HG03558 (cell line): ENCODE measurements around the gene TEAD2.

Experiments
- ATAC-seq: cut with Tn5 transposase; IDR thresholded peaks from one replicate; pipeline ENCODE4 v1.9.1; 2021; ENCODE audit warnings: moderate number of reproducible peaks; ENCODE audit not compliant: unreplicated experiment; ENCODE audit errors: extremely low read depth

TEAD2 gene

DNA sequence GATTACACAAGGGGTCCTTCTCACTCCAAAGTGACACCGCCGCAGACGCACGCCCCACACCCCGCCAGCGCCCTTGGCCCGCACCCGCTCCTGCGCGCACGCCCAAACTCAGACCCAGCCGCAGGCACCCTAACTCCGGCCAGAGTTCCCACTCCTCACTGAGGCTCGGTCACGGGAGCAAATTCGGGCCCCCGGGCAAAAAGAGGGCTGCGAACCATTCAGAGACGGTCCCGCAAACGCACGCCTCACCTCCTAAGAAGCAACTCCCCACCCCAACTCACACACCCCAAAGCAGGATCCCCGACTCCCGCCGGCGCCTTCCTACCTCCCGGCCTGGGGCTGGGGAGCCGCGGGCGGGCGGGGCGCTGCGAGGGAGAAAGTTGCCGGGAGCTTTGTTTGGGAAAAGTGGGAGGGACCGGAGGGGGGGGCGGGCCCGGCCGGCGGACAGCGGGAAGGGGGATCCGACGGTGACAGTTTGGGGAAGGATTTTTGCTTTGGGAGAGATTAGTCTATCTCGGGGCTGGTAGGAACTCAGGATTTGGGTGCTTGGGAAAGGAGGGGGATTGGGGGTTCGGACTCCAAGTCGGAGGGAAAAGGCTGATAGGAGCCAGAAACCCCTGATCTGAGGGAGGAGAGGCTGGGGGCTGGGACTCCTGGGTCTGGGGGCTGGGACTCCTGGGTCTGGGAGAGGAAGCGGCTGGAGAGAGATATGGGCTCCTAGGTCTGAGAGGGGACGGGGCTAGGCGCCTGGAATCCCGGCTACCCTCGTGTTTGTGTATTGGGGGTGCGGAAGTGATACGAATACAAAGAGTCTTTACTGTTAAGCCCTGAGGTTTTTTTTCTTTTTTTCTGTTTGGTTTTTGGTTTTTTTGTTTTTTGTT, at the start of gene TEAD2:
TEAD2 (minus strand) TSS at position 369 of the 881 bp plus-strand sequence. CDS start 2,341 bp downstream, outside the sequence.
- no peak for ATAC-seq

DNA sequence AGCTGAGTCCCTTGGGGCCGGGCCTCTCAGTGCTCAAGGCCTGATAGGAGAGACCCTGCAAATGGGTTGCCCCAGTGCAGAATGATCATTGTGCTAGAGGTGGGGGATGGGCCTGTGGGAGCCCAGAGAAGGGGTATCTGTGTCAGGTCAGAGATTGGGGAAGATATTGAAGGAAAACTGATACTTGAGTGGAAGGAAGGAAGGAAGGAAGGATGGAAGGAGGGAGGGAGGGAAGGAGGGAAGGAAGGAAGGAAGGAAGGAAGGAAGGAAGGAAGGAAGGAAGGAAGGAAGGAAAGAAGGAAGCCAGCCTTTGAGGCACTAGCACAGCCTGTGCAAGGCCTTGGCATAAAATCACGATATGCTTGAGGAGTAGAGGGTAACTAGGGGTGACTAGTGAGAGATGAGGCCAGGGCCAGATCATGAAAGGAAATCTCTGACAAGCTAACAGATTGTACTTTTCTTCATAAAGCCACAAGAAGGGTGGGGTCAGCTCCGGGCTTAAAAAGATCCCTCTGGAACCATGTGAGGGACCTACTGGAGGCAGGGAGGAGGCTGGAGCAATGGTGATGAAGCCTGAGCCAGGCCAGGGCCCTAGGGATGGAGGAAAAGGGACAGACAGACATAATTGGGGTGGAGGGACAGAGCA, 49.6 kb upstream of the TEAD2 start:
- ATAC-seq = no peak

DNA sequence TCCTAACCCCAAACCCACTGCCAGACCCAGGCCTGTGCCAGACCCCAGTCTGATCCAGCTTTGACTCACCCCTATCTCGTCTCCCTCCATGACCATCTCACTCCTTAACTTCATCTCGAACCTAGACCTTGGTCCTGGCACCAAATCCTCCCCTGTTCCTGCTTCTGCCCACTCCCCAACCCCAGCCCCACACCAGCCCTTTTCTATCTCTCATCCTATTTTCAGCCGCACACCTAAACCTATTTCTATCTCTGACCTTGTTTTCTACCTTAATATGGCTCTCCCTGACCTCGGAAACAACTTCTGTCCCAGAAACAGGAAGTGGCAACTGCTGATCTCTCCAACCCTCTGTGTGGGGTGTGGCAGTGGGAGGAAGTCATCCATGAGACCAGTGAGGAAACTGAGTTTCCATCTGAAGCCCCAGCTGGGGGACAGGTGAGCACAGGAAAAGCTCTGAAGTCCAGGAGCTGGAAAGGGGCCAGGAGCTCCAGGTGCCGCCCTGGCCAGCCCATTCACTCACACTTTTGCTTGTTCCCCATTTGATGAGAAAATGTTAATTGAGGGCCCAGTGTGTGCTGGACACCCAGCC, 47.3 kb upstream of the TEAD2 start:
- ATAC-seq = no peak

DNA sequence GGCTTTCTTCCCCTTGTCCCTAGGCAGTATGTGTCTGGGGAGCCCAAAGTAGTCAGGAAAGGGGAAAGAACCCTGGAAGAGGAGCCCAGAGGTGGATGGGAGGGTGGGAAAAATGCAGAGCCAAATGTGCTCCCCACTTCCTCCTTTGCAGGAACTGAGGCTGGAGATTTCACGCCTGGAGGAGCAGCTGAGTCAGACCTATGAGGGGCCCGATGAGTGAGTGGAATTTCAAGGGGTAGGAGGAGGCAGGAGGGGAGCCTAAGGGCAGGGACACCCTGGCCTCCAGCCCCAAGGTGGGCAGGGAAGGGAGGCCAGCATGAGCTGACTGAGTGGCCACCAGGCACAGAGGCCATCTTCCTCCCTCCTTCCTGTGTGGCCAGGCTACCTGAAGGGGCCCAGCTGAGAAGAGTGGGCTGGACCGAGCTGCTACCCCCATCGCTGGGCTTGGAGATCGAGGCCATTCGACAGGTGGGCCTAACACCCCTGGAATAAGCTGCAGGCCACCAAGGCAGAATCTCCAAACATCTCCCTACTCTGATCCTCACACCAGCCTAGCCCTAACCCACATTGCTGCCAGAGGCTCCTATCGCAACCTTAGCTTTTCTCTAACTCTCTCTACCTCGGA, 46.7 kb upstream of the TEAD2 start:
- no peak for ATAC-seq

DNA sequence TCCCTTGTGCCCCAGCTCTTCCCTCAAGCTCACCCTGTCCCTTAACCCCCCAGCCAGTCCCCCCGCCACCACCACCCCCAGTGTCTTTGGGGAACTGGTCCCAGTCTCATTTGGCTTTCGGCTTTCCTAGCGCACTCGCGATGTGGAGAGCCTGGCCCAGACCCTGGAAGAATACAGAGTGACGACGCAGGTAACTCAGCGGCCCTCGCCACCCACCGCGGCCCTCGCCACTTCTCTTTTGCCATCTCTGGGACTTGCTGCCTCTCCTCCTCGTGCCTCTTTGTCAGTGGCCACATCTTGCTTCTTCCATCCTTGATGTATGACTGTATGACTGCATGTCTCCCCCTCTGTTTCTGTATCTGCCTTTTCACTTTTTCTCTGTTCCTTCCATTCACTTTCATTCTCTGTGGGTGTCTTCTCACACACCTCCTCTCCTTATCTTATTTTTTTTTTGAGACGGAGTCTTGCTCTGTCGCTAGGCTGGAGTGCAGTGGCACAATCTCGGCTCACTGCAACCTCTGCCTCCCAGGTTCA, 45.3 kb upstream of the TEAD2 start:
- no peak for ATAC-seq

DNA sequence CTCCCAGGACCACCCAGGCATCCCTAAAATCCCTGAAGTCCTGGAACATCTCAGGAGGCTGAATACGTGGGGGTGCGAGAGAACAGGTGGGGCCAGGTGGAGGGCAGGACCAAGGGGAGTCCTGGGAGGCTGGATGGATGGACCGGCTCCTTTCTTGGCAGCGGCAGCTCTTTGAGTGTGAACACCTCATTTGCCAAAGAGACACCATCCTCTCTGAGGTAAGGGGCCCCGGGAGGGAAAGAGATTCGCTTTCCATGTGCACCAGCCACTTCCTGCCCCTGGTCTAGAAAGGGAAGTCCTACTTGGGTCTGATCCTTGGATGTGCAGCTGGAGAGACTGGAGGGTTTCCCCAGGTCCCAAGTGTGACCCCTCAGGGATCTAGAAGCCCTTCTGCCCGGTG, 44.9 kb upstream of the TEAD2 start:
- ATAC-seq = no peak

DNA sequence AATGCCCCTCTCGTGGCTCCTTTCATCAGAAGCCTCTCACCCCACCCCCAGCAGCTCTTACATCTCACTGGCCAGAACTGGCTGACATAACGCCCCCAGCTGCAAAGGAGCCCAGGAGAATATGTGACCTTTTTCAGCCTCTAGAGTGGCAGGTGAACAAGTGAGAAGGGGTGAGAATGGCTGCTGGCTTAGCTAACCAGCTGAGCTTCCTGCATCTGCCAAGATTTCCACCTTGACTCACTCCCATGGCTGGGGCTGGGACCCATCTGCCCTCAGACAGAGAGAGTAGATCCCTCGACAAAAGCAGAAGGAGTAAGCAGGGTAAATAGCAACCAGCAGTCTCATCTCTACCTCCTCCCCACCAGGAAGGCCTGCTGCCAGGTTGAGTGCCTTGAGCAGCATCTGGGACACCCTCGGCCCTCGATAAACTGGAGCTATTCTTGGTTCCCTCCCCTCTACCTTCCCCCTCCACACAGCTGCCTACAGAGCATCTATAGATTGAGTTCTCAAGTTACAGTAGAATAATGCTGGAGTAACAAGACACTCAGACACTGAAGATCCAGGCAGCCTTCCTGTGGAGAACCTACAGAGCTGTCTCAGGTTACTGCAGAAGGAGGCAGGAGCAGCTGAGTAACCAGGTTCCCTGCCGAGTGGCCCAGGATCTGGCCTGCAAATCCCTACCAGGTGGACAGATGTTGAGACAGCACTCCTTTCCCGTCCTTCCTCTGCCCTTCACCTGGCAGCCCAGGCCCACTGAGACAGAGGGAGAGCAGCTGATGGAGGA, 41.4 kb upstream of the TEAD2 start:
- no peak for ATAC-seq

DNA sequence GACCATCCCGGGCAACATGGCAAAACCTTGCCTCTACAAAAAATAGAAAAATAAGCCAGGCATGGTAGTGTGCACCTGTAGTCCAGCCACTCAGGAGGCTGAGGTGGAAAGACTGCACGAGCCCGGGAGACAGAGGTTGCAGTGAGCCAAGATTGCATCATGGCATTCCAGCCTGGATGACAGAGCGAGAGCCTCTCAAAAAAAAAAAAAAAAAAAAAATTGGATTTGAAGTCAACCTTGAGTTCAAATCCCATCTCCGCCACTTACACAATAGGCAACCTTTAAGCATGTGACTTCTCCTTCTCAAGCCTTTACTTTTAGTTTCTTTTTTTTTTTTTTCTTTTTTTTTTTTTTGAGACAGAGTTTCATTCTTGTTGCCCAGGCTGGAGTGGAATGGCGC, 37.8 kb upstream of the TEAD2 start:
- ATAC-seq = no peak

DNA sequence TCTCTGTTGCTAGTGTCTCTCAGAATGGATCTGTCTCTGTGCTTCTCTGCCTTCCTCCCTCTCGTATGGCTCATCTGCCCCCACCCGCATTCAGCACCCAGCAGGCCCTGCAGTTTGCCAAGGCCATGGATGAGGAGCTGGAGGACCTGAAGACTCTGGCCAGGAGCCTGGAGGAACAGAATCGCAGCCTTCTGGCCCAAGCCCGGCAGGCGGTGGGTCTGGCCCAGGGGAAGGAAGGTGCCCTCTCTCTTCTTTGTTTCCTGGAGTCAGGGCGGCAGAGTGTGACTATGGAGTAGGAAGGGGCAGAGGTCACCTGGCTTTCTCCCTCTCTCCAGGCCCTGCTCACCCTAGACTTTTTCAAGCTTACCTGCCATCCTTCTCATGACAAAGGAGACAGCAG, 36.7 kb upstream of the TEAD2 start:
- ATAC-seq = no peak

DNA sequence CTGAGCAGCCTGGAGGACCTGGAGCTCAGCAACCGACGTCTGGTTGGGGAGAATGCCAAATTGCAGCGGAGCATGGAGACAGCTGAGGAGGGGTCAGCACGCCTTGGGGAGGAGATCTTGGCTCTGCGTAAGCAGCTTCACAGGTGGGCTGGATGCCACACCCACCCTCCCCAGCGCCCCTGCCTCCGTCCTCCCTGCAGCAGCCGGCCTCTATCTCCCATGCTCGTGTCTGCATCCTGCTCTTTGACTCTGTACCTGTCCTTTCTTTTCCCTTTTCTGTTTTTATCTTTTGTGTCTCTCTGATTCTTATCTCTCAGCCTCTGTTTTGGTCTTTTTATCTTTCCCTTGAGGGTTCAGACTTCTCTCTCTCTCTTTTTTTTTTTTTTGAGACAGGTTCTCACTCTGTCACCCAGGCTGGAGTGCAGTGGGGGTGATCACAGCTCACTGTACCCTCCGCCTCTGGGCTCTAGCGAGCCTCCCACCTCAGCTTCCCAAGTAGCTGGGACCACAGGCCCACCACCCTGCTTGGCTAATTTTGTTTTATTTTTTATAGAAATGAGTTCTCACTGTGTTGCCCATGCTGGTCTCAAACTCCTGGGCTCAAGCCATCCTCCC, 35.9 kb upstream of the TEAD2 start:
- no peak for ATAC-seq

DNA sequence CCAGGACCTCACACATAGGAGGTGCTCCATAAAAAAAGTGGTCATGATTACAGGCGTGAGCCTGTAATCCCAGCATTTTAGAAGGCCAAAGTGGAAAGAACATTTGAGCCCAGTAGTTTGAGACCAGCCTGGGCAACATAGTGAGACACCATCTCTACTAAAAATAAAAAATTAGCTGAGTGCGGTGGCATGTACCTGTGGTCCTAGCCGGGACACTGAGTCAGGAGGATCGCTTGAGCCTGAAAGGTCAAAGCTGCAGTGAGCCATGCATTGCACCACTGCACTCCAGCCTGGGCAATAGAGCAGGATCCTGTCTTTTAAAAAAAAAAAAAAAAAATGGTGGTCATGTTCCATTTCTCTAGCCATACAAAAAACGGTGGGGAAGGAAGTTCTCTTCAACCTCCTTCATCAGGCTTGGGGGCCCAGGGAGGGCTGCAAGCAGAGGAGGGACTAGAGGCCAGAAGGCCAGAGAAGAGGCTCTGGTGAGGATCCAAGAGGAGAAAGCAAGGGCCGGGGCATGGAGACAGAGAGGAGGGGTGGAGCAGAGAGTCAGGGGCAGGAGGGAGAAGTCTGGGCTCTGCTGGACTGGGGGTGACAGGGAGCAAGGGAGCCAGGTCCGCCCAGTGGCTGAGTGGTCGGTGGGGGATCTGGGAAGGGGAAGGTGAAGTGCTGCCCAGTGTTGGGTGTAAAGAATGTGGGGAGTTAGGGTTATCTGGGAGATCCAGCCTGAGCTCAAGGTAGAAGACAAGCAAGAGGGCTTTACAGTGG, 34.7 kb upstream of the TEAD2 start:
- no peak for ATAC-seq

DNA sequence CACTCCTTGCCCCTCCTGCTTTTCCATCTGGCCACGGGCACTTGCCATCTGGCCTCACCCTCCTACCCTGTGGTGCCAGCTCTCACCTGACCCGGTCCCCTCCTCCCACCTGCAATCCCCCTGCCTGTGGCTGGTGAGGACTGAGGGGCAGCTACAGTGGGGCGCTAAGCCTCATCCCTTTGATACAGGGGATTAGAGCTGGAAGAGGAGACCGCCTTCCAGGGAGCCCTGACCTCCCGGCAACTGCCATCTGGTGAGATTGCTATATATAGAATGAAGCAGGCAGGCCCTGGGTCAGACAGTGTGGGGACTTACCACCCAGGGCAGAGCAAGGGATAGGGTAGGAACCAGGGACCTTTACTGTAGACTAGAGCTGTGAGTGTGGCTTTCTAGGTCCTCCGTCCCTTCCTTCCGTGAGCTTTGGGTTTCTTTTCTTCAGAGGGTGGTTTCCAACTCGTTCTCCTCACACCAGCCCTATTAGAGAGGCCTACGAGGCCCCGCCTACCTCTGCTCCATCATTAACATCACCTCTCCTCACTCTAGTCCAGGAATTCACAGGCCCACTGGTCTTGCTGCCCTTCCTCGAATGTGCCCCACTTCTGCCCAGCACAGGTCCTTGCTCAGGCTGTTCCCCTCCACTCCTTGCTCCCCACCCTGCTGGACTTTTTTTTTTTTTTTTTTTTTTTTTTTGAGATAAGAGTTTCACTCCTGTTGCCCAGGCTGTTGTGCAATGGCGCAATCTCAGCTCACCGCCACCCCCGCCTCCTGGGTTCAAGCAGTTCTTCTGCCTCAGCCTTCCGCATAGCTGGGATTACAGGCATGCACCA, 33.6 kb upstream of the TEAD2 start:
- no peak for ATAC-seq

DNA sequence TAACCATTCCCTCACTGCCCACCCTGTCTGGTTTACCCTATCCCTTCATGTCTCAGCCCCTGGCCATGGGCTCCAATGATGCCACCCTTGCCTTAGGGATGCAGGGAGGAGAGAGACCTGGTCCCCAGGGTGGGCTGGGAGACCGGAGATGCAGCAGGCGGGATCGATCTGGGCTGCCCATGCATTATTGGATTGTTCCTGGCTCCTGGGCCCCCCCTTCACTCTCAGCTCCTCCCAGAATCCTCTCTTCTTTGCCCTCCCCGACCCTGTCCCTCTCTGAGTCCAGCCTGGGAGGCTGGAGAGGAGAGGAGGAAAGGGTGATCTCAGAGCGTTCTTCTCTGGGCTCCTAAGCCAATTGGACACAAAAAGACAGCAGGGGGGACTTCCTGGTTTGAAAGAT, 31.7 kb upstream of the TEAD2 start:
- ATAC-seq = no peak

DNA sequence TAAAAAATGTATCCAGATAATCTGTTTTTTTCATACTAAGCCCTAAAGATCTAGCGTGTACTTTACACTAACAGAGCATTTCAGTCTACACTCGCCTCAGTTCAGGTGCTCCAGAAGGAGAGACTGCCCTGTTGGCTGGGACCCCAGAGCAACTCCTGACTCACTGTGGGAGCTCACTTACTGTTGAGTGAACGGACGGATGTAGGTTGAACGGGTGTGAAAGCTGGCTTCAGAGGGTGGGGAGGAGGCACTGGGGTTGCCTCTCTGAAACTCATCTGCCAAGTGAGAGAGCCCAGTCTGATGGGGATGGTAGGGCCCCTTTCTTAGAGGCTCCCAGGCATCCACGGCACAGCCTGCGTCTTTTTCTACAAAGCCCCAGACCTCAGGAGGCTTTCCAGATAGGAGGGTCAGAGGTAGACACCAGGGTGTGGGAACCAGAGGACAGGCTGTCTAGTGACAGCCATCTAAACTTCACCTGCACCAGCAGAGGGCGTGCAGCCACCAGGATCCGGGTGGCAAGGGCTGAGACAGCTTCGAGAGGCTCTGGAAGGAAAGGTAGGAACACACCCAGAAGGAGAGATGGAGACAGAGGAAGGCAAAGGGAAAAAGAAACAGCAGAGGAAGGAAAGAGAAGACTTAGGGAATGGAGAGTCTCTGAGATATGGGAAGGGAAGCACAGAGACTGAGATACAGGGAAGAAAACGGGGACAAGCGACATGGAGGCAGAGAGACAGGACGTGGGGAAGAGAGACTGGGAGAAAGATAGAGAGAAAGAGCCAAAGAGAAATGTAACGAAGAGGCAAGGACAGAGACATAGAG, 29.6 kb upstream of the TEAD2 start:
- no peak for ATAC-seq

DNA sequence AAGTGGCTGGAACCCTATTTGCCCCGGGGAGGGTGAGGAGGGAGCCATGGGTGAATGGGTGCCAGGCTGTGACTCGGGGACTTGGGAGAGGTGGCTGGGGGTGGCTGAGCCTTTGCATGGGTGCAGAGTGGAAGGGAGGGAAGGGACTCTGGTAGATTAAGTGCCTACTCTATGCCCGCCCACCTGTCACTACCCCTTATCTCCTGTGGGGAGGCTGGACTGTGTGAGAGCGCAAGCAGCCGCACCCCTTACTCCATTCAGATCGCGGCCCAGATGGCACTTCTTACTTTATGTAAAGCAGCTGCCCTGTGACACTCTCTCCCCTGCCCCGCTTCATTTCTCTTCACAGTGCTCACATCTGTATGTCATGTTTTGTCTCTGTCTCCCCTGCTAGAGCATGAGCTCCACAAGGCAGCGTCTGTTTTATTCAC, 28.7 kb upstream of the TEAD2 start:
- no peak for ATAC-seq

DNA sequence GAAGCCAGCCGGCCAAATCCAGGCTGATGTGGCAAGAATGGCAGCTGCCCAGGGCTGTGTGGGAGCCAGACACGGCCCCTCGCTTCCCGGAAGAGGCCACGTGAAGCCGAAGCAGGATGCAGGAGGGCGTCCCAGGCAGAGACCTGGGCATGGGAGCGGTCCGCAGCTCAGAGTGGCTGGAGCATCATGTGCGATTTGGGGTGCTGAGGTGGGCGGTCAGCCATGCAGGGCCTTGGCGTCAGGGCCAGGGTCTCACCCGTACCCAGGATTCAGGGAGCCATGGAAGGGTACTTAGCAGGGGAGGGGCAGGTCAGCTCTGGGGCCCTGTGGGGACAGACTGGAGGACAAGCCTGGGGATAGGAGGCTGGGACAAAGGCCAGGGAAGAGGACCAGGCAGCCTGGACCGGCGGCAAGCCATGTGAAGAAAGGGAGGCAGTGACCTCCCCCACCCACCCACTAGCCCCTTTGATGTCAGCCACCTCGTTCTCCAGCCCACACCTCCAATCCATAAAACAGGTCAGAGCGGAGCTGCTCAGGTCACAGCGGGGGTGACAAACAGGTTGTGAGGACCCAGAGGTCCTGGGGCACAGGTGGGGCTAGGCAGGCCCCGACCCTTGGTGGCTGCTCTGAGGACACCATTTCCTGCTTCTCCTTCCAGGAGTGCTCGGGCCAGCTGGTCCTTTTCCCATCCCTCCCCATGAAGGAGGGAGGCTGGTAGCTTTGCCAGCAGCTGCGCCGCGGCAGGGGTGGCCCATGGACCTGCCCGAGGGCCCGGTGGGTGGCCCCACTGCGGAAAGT, 28.1 kb upstream of the TEAD2 start:
- no peak for ATAC-seq
